ENCODE results near the gene RGS7. TPM values are rescaled to one million over a fixed set of nuclear protein-coding genes. Genes with fewer than 3 reads are reported as not detected.
"Not testable (repeated sequence)": the region's sequence is repeated elsewhere in the genome, so short reads cannot be mapped to it uniquely, and the experiment has no call there.

The RGS7 gene
- total RNA-seq, 2 donors from 2014 or later, result not detected

- H3K27me3 ChIP-seq, result no peaks in the 10 kb centered on the region
- TF ChIP-seq CTCF (IDR thresholded peaks at IDR 0.05), result no peak
- no peak overlapping the region for H3K4me3 ChIP-seq
- DNase-seq (ENCODE audit: low spot score), result no peak
- H3K4me1 ChIP-seq, result no peaks in the 10 kb centered on the region
- no peak overlapping the region for H3K27ac ChIP-seq
- no peaks in the 10 kb centered on the region for H3K36me3 ChIP-seq
- no peaks in the 10 kb centered on the region for H3K9me3 ChIP-seq
Measured at GRCh38 chr1:240768979-240769378, 588.0 kb downstream of the RGS7 start.

GRCh38 chr1:240766831-240767230 is 590.2 kb downstream of the RGS7 start:
- DNase-seq (ENCODE audit: low spot score), result no peak
- no peak overlapping the region for H3K27ac ChIP-seq
- H3K4me3 ChIP-seq, result no peak overlapping the region
- H3K9me3 ChIP-seq, result no peaks in the 10 kb centered on the region
- no peaks in the 10 kb centered on the region for H3K4me1 ChIP-seq
- no peak for TF ChIP-seq CTCF (IDR thresholded peaks at IDR 0.05)
- no peaks in the 10 kb centered on the region for H3K36me3 ChIP-seq
- no peaks in the 10 kb centered on the region for H3K27me3 ChIP-seq

GRCh38 chr1:240765732-240766363 is 591.2 kb downstream of the RGS7 start:
- Histone ChIP-seq H3K4me3 (no peak overlapping the region), H3K27me3 (no peaks in the 10 kb centered on the region), H3K9me3 (no peaks in the 10 kb centered on the region), H3K27ac (no peak overlapping the region), H3K4me1 (no peaks in the 10 kb centered on the region), H3K36me3 (no peaks in the 10 kb centered on the region)
- DNase-seq (ENCODE audit: low spot score), result no peak
- no peak for TF ChIP-seq CTCF (IDR thresholded peaks at IDR 0.05)

GRCh38 chr1:240763771-240764170 is 593.2 kb downstream of the RGS7 start:
- H3K4me3 ChIP-seq, result no peak overlapping the region
- H3K27ac ChIP-seq, result no peak overlapping the region
- H3K4me1 ChIP-seq, result no peaks in the 10 kb centered on the region
- no peaks in the 10 kb centered on the region for H3K27me3 ChIP-seq
- H3K9me3 ChIP-seq, result no peaks in the 10 kb centered on the region
- no peak for DNase-seq (ENCODE audit: low spot score)
- TF ChIP-seq CTCF (IDR thresholded peaks at IDR 0.05), result no peak
- H3K36me3 ChIP-seq, result no peaks in the 10 kb centered on the region

- not testable (repeated sequence) for H3K4me3 ChIP-seq; H3K9me3 ChIP-seq; H3K36me3 ChIP-seq; H3K27me3 ChIP-seq; H3K4me1 ChIP-seq; H3K27ac ChIP-seq; DNase-seq (ENCODE audit: low spot score)
Measured at GRCh38 chr1:240763095-240763494, 593.9 kb downstream of the RGS7 start.

GRCh38 chr1:240762471-240762987 is 594.5 kb downstream of the RGS7 start:
- not testable (repeated sequence) for DNase-seq (ENCODE audit: low spot score); H3K36me3 ChIP-seq; H3K4me3 ChIP-seq; H3K4me1 ChIP-seq; H3K9me3 ChIP-seq; H3K27ac ChIP-seq; H3K27me3 ChIP-seq

- H3K27ac ChIP-seq; H3K36me3 ChIP-seq; H3K4me3 ChIP-seq; H3K9me3 ChIP-seq; DNase-seq (ENCODE audit: low spot score); H3K27me3 ChIP-seq; H3K4me1 ChIP-seq: not testable (repeated sequence)
Measured at GRCh38 chr1:240758777-240759176, 598.2 kb downstream of the RGS7 start.

Data from right atrium auricular region (tissue), 2 donors.